H1 (cell line): ENCODE data around the gene CASK. TPM values are rescaled to one million over a fixed set of nuclear protein-coding genes. Genes with fewer than 3 reads are reported as not detected.

Experiments
- CTCF ChIA-PET: fragments of 300-600 bp; sonication (Branson Sonifier 250); formaldehyde crosslinking; loops from one replicate; lab custom pipeline; 2021; ENCODE audit not compliant: partially characterized antibody; lab: Charles Lee
- POLR2A ChIA-PET: fragments of 300-600 bp; sonication (Branson Sonifier 250); formaldehyde crosslinking; loops from one replicate; lab custom pipeline; 2021; ENCODE audit warnings: inconsistent platforms; ENCODE audit not compliant: partially characterized antibody; lab: Charles Lee
- DNase-seq, 2 experiments: peaks; one replicate each; pipeline versions ENCODE4 v3.0.0 to v3.0.0-alpha.2; 2010 to 2022; ENCODE audit warnings: low spot score in 2 of 2, low read depth in 1 of 2, mixed read lengths in 1 of 2
- FAIRE-seq: peaks from 2 replicates; lab custom pipeline; 2011; peaks lifted over from hg19 to GRCh38; lab: Jason Lieb, UNC
- H2AFZ ChIP-seq: 2 replicates; pipeline ENCODE4 v1.8.1; 2012; ENCODE audit warnings: low read length, inconsistent platforms
- H2AK5ac ChIP-seq: 2 replicates; pipeline ENCODE4 v1.6.1; 2013; ENCODE audit warnings: low read depth, low read length
- H2BK120ac ChIP-seq: replicated peaks from 2 replicates; pipeline ENCODE3; 2013; ENCODE audit warnings: low read depth, low read length, inconsistent platforms
- H2BK12ac ChIP-seq: 2 replicates; pipeline ENCODE4 v1.6.1; 2013; ENCODE audit warnings: low read depth, low read length
- H2BK15ac ChIP-seq: 2 replicates; pipeline ENCODE4 v1.6.1; 2013; ENCODE audit warnings: low read length
- H2BK20ac ChIP-seq: 2 replicates; pipeline ENCODE4 v1.6.1; 2013; ENCODE audit warnings: low read length
- H2BK5ac ChIP-seq: 2 replicates; pipeline ENCODE4 v1.6.1; 2013; ENCODE audit warnings: low read depth, low read length
- H3K14ac ChIP-seq: 2 replicates; pipeline ENCODE4 v1.6.1; 2013; ENCODE audit warnings: inconsistent platforms; ENCODE audit not compliant: insufficient read length
- H3K18ac ChIP-seq: 2 replicates; pipeline ENCODE4 v1.6.1; 2013; ENCODE audit warnings: low read length; ENCODE audit errors: extremely low read depth
- H3K23ac ChIP-seq: 2 replicates; pipeline ENCODE4 v1.6.1; 2013; ENCODE audit warnings: inconsistent platforms; ENCODE audit not compliant: insufficient read length
- H3K23me2 ChIP-seq: 2 replicates; pipeline ENCODE4 v1.6.1; 2013; ENCODE audit warnings: low read depth, low read length
- H3K27ac ChIP-seq: 2 replicates; pipeline ENCODE4 v1.6.1; 2011; ENCODE audit warnings: low read depth, low read length, inconsistent platforms
- H3K27me3 ChIP-seq, 4 experiments: replicated peaks in 1 of 4; 1 replicate in 1 of 4; 2 replicates in 3 of 4; pipeline versions ENCODE4 v1.6.1 to v1.8.1; 2011 to 2013; ENCODE audit warnings: low read length in 3 of 4, mild to moderate bottlenecking in 3 of 4, inconsistent platforms in 2 of 4, mixed read lengths in 2 of 4, moderate library complexity in 1 of 4; ENCODE audit not compliant: control insufficient read depth in 3 of 4, insufficient read depth in 3 of 4; ENCODE audit errors: extremely low read depth in 1 of 4
- H3K36me3 ChIP-seq, 4 experiments: 2 replicates each; pipeline versions ENCODE4 v1.6.1 to v1.8.1; 2011 to 2013; ENCODE audit warnings: mild to moderate bottlenecking in 4 of 4, low read length in 3 of 4, moderate library complexity in 2 of 4, control low read depth in 1 of 4, inconsistent platforms in 1 of 4; ENCODE audit not compliant: insufficient read depth in 4 of 4, control insufficient read depth in 2 of 4
- H3K4ac ChIP-seq: replicated peaks from 2 replicates; pipeline ENCODE3; 2013; ENCODE audit warnings: low read length, low read depth, mixed read lengths, inconsistent platforms; ENCODE audit not compliant: insufficient read length
- H3K4me1 ChIP-seq, 4 experiments: replicated peaks in 1 of 4; 1 replicate in 1 of 4; 2 replicates in 3 of 4; pipeline versions ENCODE4 v1.6.1 to v1.8.1; 2011 to 2013; ENCODE audit warnings: low read length in 3 of 4, inconsistent platforms in 2 of 4, mixed read lengths in 1 of 4; ENCODE audit not compliant: insufficient read depth in 4 of 4, control insufficient read depth in 3 of 4
- H3K4me2 ChIP-seq, 2 experiments: 2 replicates each; pipeline versions ENCODE4 v1.6.1 to v1.8.1; 2011 to 2013; ENCODE audit warnings: low read depth in 2 of 2, low read length in 2 of 2, control low read depth in 1 of 2, inconsistent platforms in 1 of 2, mild to moderate bottlenecking in 1 of 2; ENCODE audit not compliant: insufficient read depth in 1 of 2
- H3K4me3 ChIP-seq, 4 experiments: fragments of 200-600, 300-600 bp in 1 of 4; sonication (generic), shearing (Covaris generic), sonication (Bioruptor Twin) in 1 of 4; 2 replicates each; pipeline versions ENCODE4 v1.5.1 to v1.8.1; 2011 to 2016; ENCODE audit warnings: low read length in 4 of 4, low read depth in 3 of 4, control low read depth in 2 of 4, inconsistent platforms in 2 of 4, mild to moderate bottlenecking in 2 of 4, mixed read lengths in 1 of 4, moderate library complexity in 1 of 4; ENCODE audit not compliant: insufficient read depth in 2 of 4; ENCODE audit errors: extremely low read depth in 1 of 4
- H3K56ac ChIP-seq: replicated peaks from 2 replicates; pipeline ENCODE3; 2013; ENCODE audit warnings: low read depth, mild to moderate bottlenecking, mixed read lengths, low read length, inconsistent platforms; ENCODE audit not compliant: insufficient read length
- H3K79me1 ChIP-seq: 2 replicates; pipeline ENCODE4 v1.6.1; 2013; ENCODE audit warnings: low read depth, low read length, control low read depth
- H3K79me2 ChIP-seq, 2 experiments: 2 replicates each; pipeline versions ENCODE4 v1.6.1 to v1.8.1; 2012 to 2013; ENCODE audit warnings: low read length in 2 of 2, mild to moderate bottlenecking in 2 of 2, inconsistent platforms in 1 of 2; ENCODE audit not compliant: insufficient read depth in 2 of 2, control insufficient read depth in 1 of 2
- H3K9ac ChIP-seq, 4 experiments: replicated peaks in 1 of 4; 1 replicate in 1 of 4; 2 replicates in 3 of 4; pipeline versions ENCODE4 v1.6.1 to v1.8.1; 2011 to 2013; ENCODE audit warnings: low read depth in 3 of 4, low read length in 3 of 4, control low read depth in 2 of 4, mild to moderate bottlenecking in 2 of 4, moderate library complexity in 2 of 4, inconsistent platforms in 1 of 4; ENCODE audit errors: extremely low read depth in 1 of 4
- H3K9me3 ChIP-seq, 2 experiments: 2 replicates each; pipeline versions ENCODE4 v1.6.1 to v1.8.1; 2012 to 2013; ENCODE audit warnings: mild to moderate bottlenecking in 2 of 2, moderate library complexity in 2 of 2, control low read depth in 1 of 2, inconsistent platforms in 1 of 2, low read depth in 1 of 2, low read length in 1 of 2, mixed read lengths in 1 of 2; ENCODE audit not compliant: insufficient read depth in 2 of 2
- H4K20me1 ChIP-seq, 2 experiments: replicated peaks in 1 of 2; 2 replicates each; pipeline versions ENCODE3 to v1.8.1; 2011 to 2013; ENCODE audit warnings: inconsistent platforms in 2 of 2, low read length in 2 of 2, mild to moderate bottlenecking in 1 of 2; ENCODE audit not compliant: insufficient read depth in 2 of 2, control insufficient read depth in 1 of 2
- H4K5ac ChIP-seq: 2 replicates; pipeline ENCODE4 v1.6.1; 2013; ENCODE audit warnings: low read length, low read depth, mixed read lengths, inconsistent platforms; ENCODE audit not compliant: insufficient read length
- H4K8ac ChIP-seq: 2 replicates; pipeline ENCODE4 v1.8.0; 2013; ENCODE audit warnings: mild to moderate bottlenecking, moderate library complexity, low read length, inconsistent platforms; ENCODE audit not compliant: insufficient read depth; ENCODE audit errors: extremely low read depth
- H4K91ac ChIP-seq: replicated peaks from 2 replicates; pipeline ENCODE3; 2013; ENCODE audit warnings: low read length, mixed read lengths, inconsistent platforms; ENCODE audit not compliant: insufficient read length
- FOSL1 ChIP-seq: IDR thresholded peaks from 2 replicates; pipeline ENCODE4 v1.6.1; 2011; ENCODE audit warnings: mild to moderate bottlenecking, low read depth, low read length, moderate library complexity; ENCODE audit not compliant: insufficient read depth
- RNF2 ChIP-seq: fragments of 200-900, 300-1000 bp; sonication (generic); IDR thresholded peaks from 2 replicates; pipeline ENCODE4 v1.7.1; 2016; ENCODE audit warnings: borderline replicate concordance, low read depth, mild to moderate bottlenecking, antibody characterized with exemption, low read length; ENCODE audit not compliant: poor library complexity, severe bottlenecking; ENCODE audit errors: missing control alignments
- WGBS, 2 experiments: shearing (Covaris generic) in 1 of 2; methylation state at CpG; one replicate each; pipeline versions ENCODE4 v1.1.6 to v1.1.7; 2013 to 2015; ENCODE audit warnings: low lambda C conversion rate in 2 of 2, mixed read lengths in 2 of 2, inconsistent platforms in 1 of 2, low coverage in 1 of 2, missing lambda C conversion rate in 1 of 2; ENCODE audit not compliant: insufficient replicate concordance in 2 of 2, insufficient coverage in 1 of 2, insufficient read length in 1 of 2; ENCODE audit errors: extremely low coverage in 1 of 2, missing lambda C conversion rate in 1 of 2; 5-methylcytosine and 5-hydroxymethylcytosine counted together
- polyA plus RNA-seq, 7 experiments: library from polyadenylated mRNA; depleted of rRNA in 3 of 7; stranded (reverse) in 5 of 7; unstranded in 2 of 7; fragments of >200 nt in 5 of 7; fragments of 200-250 nt in 2 of 7; gene quantifications; 1 replicate in 5 of 7; 2 replicates in 1 of 7; 4 replicates in 1 of 7; pipeline versions ENCODE4 v1.2.1 to v1.2.3, GENCODE V29; 2011 to 2013; ENCODE audit warnings: missing spikeins in 2 of 7, mixed read lengths in 2 of 7
- total RNA-seq: library from RNA; stranded (reverse); fragmentation: NEBNext Ultra II Directional; extraction: Animal tissue kit (Norgen Biotek cat#: 25700); gene quantifications from 2 replicates; pipeline ENCODE4 v1.2.1, GENCODE V29; 2021

Gene CASK
- total and polyA plus RNA-seq, 2 of the 8 experiments (the other 6 are each of a cell fraction or from before 2014, with no cell fraction given), result 21.6 to 55.1 TPM

DNA sequence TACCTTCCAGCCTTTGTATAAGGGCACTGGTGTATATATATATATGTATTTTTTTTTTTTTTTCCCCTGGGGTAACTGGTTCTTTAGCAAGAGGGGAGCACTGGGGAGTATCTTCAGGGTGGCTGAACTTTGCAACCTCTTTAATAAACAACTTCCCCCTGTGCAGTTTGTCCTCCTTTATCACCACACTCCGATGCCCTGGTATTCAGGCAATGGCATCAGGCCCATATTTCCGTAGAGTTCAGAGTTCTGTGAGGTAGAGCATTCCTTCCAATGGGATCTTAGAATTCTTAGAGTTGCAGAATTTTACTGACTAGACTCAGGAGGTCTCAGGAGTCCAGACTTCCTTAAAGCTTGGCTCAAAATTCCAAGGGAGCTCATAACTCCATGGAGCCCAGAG lies 451.6 kb downstream of the CASK start:
- 100% methylated on average over 2 of the region's 2 CpGs; no CpG with 5 or more reads in 1 of the 2 experiments for WGBS, 2 experiments
- POLR2A ChIA-PET, result no interaction called here
- H3K56ac ChIP-seq, result no peak overlapping the region

More for the DNA sequence above, 451.6 kb downstream of the CASK start:
- Histone ChIP-seq H2BK20ac (no peak overlapping the region), H2AK5ac (no peak overlapping the region), H2BK5ac (no peak overlapping the region), H3K23ac (no peak overlapping the region), H3K27me3 (no peaks in the 10 kb centered on the region), H3K14ac (no peak overlapping the region), H3K4me3 (no peak overlapping the region), H3K79me1 (no peaks in the 10 kb centered on the region), H3K36me3 (no peaks in the 10 kb centered on the region), H3K23me2 (peaks cover 2% of the 10 kb centered on the region; the same call in 1 of the 2 replicates), H3K27ac (no peak overlapping the region), H3K4me1 (peaks cover 7 to 25% (median 15%) of the 10 kb centered on the region in 4 experiments), H3K18ac (no peak overlapping the region), H3K4ac (no peak overlapping the region), H3K4me2 (no peak overlapping the region), H2BK120ac (no peak overlapping the region), H4K8ac (no peak overlapping the region), H2BK12ac (no peak overlapping the region), H4K5ac (no peak overlapping the region), H4K20me1 (no peaks in the 10 kb centered on the region), H3K79me2 (no peaks in the 10 kb centered on the region), H3K9ac (no peak overlapping the region), H2AFZ (no peak overlapping the region), H3K9me3 (no peaks in the 10 kb centered on the region), H2BK15ac (no peak overlapping the region), H4K91ac (no peak overlapping the region)
- CTCF ChIA-PET, result no interaction called here
- no peak for FAIRE-seq
- no peak for DNase-seq
- TF ChIP-seq FOSL1 (no peak), RNF2 (no peak)
